Liver (tissue), 3 donors: ENCODE measurements around the gene PATJ.

Experiments
- ATF3 ChIP-seq: IDR thresholded peaks from 2 replicates; pipeline ENCODE4 v1.6.1; 2016; ENCODE audit warnings: antibody characterized with exemption
- FOXA1 ChIP-seq: IDR thresholded peaks from 2 replicates; pipeline ENCODE4 v1.6.1; 2016; ENCODE audit warnings: antibody characterized with exemption
- GABPA ChIP-seq, 2 donors: IDR thresholded peaks in 1 of 2; conservative IDR thresholded peaks in 1 of 2; 2 replicates each; pipeline ENCODE4 v1.6.1; 2016; ENCODE audit warnings: antibody characterized with exemption in 2 of 2, mild to moderate bottlenecking in 1 of 2, moderate library complexity in 1 of 2
- HNF4G ChIP-seq: IDR thresholded peaks from 2 replicates; pipeline ENCODE4 v1.6.1; 2016; ENCODE audit warnings: antibody characterized with exemption
- JUND ChIP-seq, 2 donors: IDR thresholded peaks; 2 replicates each; pipeline ENCODE4 v1.6.1; 2016; ENCODE audit warnings: antibody characterized with exemption in 2 of 2
- RAD21 ChIP-seq, 2 donors: IDR thresholded peaks; 2 replicates each; pipeline ENCODE4 v1.6.1; 2016; ENCODE audit warnings: antibody characterized with exemption in 2 of 2, mild to moderate bottlenecking in 2 of 2
- REST ChIP-seq: IDR thresholded peaks from 2 replicates; pipeline ENCODE4 v1.6.1; 2016; ENCODE audit warnings: antibody characterized with exemption, mild to moderate bottlenecking
- RXRA ChIP-seq, 2 donors: IDR thresholded peaks; 2 replicates each; pipeline ENCODE4 v1.6.1; 2017 to 2018; ENCODE audit warnings: antibody characterized with exemption in 2 of 2, mild to moderate bottlenecking in 1 of 2
- SP1 ChIP-seq: IDR thresholded peaks from 2 replicates; pipeline ENCODE4 v1.6.1; 2018; ENCODE audit warnings: antibody characterized with exemption, mild to moderate bottlenecking
- TAF1 ChIP-seq: conservative IDR thresholded peaks from 2 replicates; pipeline ENCODE4 v1.6.1; 2016; ENCODE audit warnings: antibody characterized with exemption, mild to moderate bottlenecking
- YY1 ChIP-seq: IDR thresholded peaks from 2 replicates; pipeline ENCODE4 v1.6.1; 2016; ENCODE audit warnings: antibody characterized with exemption, mild to moderate bottlenecking
- ZBTB33 ChIP-seq: IDR thresholded peaks from 2 replicates; pipeline ENCODE4 v1.6.1; 2016; ENCODE audit warnings: antibody characterized with exemption
- TF ChIP-seq, protein P1 (sequence below): fragments of 150-350 bp; IDR thresholded peaks from 2 replicates; pipeline ENCODE4 v1.5.1; 2017; ENCODE audit warnings: improper control_type of control experiment, low read depth, low read length; ENCODE audit not compliant: missing input control
- TF ChIP-seq, protein P2 (sequence below): IDR thresholded peaks from 2 replicates; pipeline ENCODE4 v1.6.1; 2016; ENCODE audit warnings: antibody characterized with exemption
- donor health status: healthy.
- donor health status: healthy.

DNA sequence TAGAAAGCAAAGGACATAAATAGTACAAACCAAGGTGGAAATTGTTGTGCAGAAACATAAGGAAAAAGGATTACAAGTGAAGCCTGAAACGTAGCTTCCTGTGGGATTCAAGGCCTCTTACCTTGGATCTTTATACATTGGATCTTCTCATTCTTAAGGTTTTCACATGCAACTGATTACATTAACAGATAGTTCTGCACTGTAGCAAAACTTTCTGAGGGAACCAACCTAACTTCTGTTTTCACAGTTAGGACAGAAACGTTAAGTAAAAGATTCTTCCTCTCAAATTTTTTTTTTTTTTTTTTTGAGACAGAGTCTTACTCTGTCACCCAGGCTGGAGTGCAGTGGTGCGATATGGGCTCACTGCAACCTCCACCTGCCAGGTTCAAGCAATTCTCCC lies 9.6 kb upstream of the PATJ start:
- TF ChIP-seq RAD21 (IDR thresholded peaks at IDR 0.05), result no peak
- TF ChIP-seq, protein P1, sequence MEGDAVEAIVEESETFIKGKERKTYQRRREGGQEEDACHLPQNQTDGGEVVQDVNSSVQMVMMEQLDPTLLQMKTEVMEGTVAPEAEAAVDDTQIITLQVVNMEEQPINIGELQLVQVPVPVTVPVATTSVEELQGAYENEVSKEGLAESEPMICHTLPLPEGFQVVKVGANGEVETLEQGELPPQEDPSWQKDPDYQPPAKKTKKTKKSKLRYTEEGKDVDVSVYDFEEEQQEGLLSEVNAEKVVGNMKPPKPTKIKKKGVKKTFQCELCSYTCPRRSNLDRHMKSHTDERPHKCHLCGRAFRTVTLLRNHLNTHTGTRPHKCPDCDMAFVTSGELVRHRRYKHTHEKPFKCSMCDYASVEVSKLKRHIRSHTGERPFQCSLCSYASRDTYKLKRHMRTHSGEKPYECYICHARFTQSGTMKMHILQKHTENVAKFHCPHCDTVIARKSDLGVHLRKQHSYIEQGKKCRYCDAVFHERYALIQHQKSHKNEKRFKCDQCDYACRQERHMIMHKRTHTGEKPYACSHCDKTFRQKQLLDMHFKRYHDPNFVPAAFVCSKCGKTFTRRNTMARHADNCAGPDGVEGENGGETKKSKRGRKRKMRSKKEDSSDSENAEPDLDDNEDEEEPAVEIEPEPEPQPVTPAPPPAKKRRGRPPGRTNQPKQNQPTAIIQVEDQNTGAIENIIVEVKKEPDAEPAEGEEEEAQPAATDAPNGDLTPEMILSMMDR, result no peak
- TF ChIP-seq, protein P2, sequence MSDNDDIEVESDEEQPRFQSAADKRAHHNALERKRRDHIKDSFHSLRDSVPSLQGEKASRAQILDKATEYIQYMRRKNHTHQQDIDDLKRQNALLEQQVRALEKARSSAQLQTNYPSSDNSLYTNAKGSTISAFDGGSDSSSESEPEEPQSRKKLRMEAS, result no peak
- no peak for TF ChIP-seq ZBTB33
- no peak for TF ChIP-seq REST
- no peak for TF ChIP-seq ATF3
- no peak for TF ChIP-seq JUND (IDR thresholded peaks at IDR 0.05)
- no peak for TF ChIP-seq YY1
- no peak for TF ChIP-seq GABPA (IDR thresholded peaks at IDR 0.05 in 1 of 2, conservative IDR thresholded peaks at IDR 0.05 in 1 of 2)
- TF ChIP-seq TAF1, result no peak
- TF ChIP-seq SP1, result no peak
- no peak for TF ChIP-seq RXRA (IDR thresholded peaks at IDR 0.05)
- TF ChIP-seq HNF4G, result no peak
- no peak for TF ChIP-seq FOXA1
